PFSK-1 (cell line): Measurements from ENCODE around the gene CCNI.

Experiments used
- POLR2AphosphoS5 ChIP-seq: IDR thresholded peaks from 2 replicates; pipeline ENCODE4 v1.6.1; 2012; ENCODE audit warnings: low read depth, mild to moderate bottlenecking, control low read depth, low read length, moderate library complexity
- SIN3A ChIP-seq: IDR thresholded peaks from 2 replicates; pipeline ENCODE4 v1.6.1; 2012; ENCODE audit warnings: mild to moderate bottlenecking, low read length, moderate library complexity, borderline replicate concordance; ENCODE audit not compliant: insufficient read depth
- TAF1 ChIP-seq: IDR thresholded peaks from 2 replicates; pipeline ENCODE4 v1.6.1; 2012; ENCODE audit warnings: low read length, control low read depth, borderline replicate concordance; ENCODE audit not compliant: insufficient read depth
- TF ChIP-seq, protein P1 (sequence below), 2 experiments: IDR thresholded peaks; 2 replicates each; pipeline versions ENCODE4 v1.6.1 to v1.8.0; 2011 to 2012; ENCODE audit warnings: low read depth in 2 of 2, low read length in 2 of 2, control low read depth in 1 of 2, inconsistent platforms in 1 of 2, mild to moderate bottlenecking in 1 of 2, moderate library complexity in 1 of 2; ENCODE audit not compliant: insufficient read depth in 1 of 2

DNA sequence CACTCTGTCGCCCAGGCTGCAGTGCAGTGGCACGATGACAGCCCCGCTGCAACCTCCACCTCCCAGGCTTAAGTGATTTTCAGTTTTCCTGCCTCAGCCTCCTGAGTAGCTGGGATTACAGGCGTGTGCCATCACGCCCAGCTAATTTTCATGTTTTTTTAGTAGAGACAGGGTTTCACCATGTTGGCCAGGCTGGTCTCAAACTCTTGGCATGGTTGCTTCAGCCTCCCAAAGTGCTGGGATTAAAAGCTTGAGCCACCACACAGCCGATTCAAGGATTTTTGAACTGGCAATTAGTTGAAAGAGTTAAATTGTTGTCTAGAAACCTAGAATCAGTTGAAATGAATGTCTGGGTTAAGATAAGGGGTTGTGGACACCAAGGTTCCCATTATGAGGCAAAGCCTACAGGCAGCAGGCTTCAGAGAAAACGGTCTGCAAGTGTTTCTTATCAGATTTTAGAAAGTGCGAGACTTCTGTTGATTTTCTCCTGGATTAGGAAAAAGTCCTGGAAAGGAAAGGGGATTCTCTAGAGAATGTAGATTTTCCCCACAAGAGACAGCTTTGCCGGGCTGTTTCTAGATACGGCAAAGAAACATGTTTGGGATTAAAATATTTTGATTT lies 8.3 kb upstream of the CCNI start:
- TF ChIP-seq POLR2AphosphoS5: no peak
- no peak for TF ChIP-seq TAF1
- TF ChIP-seq, protein P1, sequence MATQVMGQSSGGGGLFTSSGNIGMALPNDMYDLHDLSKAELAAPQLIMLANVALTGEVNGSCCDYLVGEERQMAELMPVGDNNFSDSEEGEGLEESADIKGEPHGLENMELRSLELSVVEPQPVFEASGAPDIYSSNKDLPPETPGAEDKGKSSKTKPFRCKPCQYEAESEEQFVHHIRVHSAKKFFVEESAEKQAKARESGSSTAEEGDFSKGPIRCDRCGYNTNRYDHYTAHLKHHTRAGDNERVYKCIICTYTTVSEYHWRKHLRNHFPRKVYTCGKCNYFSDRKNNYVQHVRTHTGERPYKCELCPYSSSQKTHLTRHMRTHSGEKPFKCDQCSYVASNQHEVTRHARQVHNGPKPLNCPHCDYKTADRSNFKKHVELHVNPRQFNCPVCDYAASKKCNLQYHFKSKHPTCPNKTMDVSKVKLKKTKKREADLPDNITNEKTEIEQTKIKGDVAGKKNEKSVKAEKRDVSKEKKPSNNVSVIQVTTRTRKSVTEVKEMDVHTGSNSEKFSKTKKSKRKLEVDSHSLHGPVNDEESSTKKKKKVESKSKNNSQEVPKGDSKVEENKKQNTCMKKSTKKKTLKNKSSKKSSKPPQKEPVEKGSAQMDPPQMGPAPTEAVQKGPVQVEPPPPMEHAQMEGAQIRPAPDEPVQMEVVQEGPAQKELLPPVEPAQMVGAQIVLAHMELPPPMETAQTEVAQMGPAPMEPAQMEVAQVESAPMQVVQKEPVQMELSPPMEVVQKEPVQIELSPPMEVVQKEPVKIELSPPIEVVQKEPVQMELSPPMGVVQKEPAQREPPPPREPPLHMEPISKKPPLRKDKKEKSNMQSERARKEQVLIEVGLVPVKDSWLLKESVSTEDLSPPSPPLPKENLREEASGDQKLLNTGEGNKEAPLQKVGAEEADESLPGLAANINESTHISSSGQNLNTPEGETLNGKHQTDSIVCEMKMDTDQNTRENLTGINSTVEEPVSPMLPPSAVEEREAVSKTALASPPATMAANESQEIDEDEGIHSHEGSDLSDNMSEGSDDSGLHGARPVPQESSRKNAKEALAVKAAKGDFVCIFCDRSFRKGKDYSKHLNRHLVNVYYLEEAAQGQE (IDR thresholded peaks at IDR 0.05; ENCODE audit: insufficient read depth in 1 of 2, low read depth in 2 of 2, low read length in 2 of 2): no peak
- TF ChIP-seq SIN3A: no peak
